BJ (cell line): ENCODE measurements around the gene PRSS2. TPM values are rescaled to one million over a fixed set of nuclear protein-coding genes. Genes with fewer than 3 reads are reported as not detected.

Experiments
- CTCF ChIA-PET: fragments of 350-600 bp; formaldehyde crosslinking; extraction: SDS; loops from one replicate; lab custom pipeline; 2021; ENCODE audit warnings: antibody characterized with exemption, inconsistent platforms; lab: Yijun Ruan, JAX
- POLR2A ChIA-PET: fragments of 300-600 bp; sonication (Branson Sonifier 250); formaldehyde crosslinking; extraction: SDS; loops from one replicate; lab custom pipeline; 2021; ENCODE audit warnings: antibody characterized with exemption; lab: Charles Lee
- DNase-seq: peaks from one replicate; pipeline ENCODE4 v3.0.0-alpha.2; 2011; ENCODE audit warnings: low read depth
- H3K27me3 ChIP-seq: 2 replicates; pipeline ENCODE4 v1.6.0; 2011; ENCODE audit warnings: low read length; ENCODE audit not compliant: control insufficient read depth, insufficient read depth
- H3K36me3 ChIP-seq: 2 replicates; pipeline ENCODE4 v1.5.1; 2011; ENCODE audit warnings: low read length; ENCODE audit not compliant: control insufficient read depth, insufficient read depth
- H3K4me3 ChIP-seq: 2 replicates; pipeline ENCODE4 v1.5.1; 2011; ENCODE audit warnings: low read depth, mild to moderate bottlenecking, control low read depth, low read length
- polyA plus RNA-seq: library from polyadenylated mRNA; depleted of rRNA; stranded (reverse); fragments of >200 nt; gene quantifications from 2 replicates; pipeline ENCODE4 v1.2.3, GENCODE V29; 2011; rRNA removed
- small RNA-seq: library from RNA; depleted of rRNA; stranded (forward); fragments of <200 nt; gene quantifications from one replicate; pipeline ENCODE3, GENCODE V24; 2012; ENCODE audit warnings: low replicate concordance, low read depth; ENCODE audit not compliant: insufficient read length
- TF ChIP-seq, protein P1 (sequence below): IDR thresholded peaks from 2 replicates; pipeline ENCODE4 v1.5.1; 2011; ENCODE audit warnings: low read depth, mild to moderate bottlenecking, control low read depth, inconsistent platforms, low read length, moderate library complexity; ENCODE audit not compliant: insufficient read depth

Gene PRSS2
- polyA plus RNA-seq, 1 experiment: not detected

DNA sequence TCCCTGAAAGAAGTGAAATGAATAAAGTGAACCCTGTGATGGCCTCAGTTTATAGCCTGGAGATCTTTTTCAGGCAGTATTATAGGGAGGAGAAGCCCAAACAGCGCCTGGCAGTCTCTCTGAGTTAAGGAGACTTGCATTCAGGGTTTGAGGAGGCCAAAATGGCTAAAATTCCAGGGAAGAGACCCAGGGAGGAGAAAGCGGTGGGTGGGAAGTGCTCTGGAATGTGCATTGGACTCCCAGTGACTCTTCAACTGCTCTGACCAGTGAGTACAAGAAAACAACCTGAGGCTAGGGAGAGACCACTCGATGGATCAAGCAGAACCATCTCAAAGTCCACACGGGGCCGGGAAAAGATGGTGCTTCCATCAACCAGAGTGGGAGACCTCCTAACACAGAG, 48.8 kb downstream of the PRSS2 start:
- Histone ChIP-seq H3K4me3 (no peak overlapping the region), H3K27me3 (peaks cover 11% of the 10 kb centered on the region), H3K36me3 (no peaks in the 10 kb centered on the region)
- TF ChIP-seq, protein P1, sequence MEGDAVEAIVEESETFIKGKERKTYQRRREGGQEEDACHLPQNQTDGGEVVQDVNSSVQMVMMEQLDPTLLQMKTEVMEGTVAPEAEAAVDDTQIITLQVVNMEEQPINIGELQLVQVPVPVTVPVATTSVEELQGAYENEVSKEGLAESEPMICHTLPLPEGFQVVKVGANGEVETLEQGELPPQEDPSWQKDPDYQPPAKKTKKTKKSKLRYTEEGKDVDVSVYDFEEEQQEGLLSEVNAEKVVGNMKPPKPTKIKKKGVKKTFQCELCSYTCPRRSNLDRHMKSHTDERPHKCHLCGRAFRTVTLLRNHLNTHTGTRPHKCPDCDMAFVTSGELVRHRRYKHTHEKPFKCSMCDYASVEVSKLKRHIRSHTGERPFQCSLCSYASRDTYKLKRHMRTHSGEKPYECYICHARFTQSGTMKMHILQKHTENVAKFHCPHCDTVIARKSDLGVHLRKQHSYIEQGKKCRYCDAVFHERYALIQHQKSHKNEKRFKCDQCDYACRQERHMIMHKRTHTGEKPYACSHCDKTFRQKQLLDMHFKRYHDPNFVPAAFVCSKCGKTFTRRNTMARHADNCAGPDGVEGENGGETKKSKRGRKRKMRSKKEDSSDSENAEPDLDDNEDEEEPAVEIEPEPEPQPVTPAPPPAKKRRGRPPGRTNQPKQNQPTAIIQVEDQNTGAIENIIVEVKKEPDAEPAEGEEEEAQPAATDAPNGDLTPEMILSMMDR: no peak
- CTCF ChIA-PET: interaction anchor here (0.9 to 1.7 kb wide), 3 partner anchors 9 to 285 kb away, joined by 3 to 5 read pairs (median 4); no protein-coding TSS in a partner anchor
- DNase-seq: no peak
- POLR2A ChIA-PET: no interaction called here

DNA sequence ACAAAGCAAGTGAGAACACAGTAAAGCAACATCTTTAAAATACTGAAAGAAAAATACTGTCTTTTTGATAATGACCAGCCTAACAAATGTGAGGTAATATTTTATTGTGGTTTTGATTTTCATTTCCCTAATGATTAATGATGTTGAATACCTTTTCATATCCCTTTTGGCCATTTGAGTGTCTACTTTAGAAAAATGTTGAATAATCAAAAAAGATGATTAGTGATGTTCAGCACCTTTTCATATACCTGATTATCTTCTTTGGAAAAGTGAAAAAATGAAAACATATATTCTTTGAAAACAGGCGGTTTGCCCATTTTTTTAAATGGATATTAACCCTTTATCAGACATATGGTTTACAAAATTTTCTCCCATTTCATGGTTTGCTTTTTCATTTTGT, 51.9 kb downstream of the PRSS2 start:
- Histone ChIP-seq H3K4me3 (no peak overlapping the region), H3K27me3 (peaks cover 4% of the 10 kb centered on the region), H3K36me3 (no peaks in the 10 kb centered on the region)
- ChIA-PET POLR2A (no interaction called here), CTCF (interaction anchor here (0.9 kb wide), 1 partner anchor 11 kb away, joined by 3 read pairs; no protein-coding TSS in a partner anchor)
- no peak for DNase-seq
- TF ChIP-seq, protein P1: no peak

Small RNA genes within 50 kb of the gene (small RNA-seq; reads per million reads assigned to genes)
- gene TRBD1: not detected
- not detected for gene TRBJ1-1
- not detected for gene TRBJ1-2
- gene TRBJ1-3: not detected
- gene TRBJ1-4: not detected
- not detected for gene TRBJ1-5
- gene TRBJ1-6: not detected
- gene TRBJ2-1: not detected
- not detected for gene TRBJ2-2
- gene TRBJ2-2P: not detected
- gene TRBJ2-3: not detected
- gene TRBJ2-4: not detected
- not detected for gene TRBJ2-5
- gene TRBJ2-6: not detected
- not detected for gene TRBJ2-7

Other genes with a start within 250 kb of the PRSS2 start
- gene PRSS1, start 21.5 kb upstream of the PRSS2 start, polyA plus RNA-seq: not detected in 2 replicates
- gene EPHB6, start 84.1 kb downstream of the PRSS2 start, polyA plus RNA-seq: 4.5 and 7.1 TPM in 2 replicates
- gene TRPV6, start 114.8 kb downstream of the PRSS2 start, polyA plus RNA-seq: not detected in 2 replicates
- 0.04 TPM in 1 of 2 replicates, not detected in the other for gene TRPV5, start 162.8 kb downstream of the PRSS2 start, polyA plus RNA-seq
- not detected in 2 replicates for gene LLCFC1, start 168.5 kb downstream of the PRSS2 start, polyA plus RNA-seq
- 0.17 and 0.31 TPM in 2 replicates for gene KEL, start 191.4 kb downstream of the PRSS2 start, polyA plus RNA-seq